HG02943 (cell line): ENCODE results near the gene HSPA1L.
"Not testable (repeated sequence)": the region's sequence is repeated elsewhere in the genome, so short reads cannot be mapped to it uniquely, and the experiment has no call there.

Source experiments
- ATAC-seq: cut with Tn5 transposase; IDR thresholded peaks from one replicate; pipeline ENCODE4 v1.9.1; 2021; ENCODE audit warnings: mild to moderate bottlenecking, low read depth, moderate library complexity; ENCODE audit not compliant: unreplicated experiment

HSPA1L gene

GRCh38 chr6:31817133-31817928 is 2.2 kb upstream of the HSPA1L start:
- ATAC-seq: not testable (repeated sequence)

- no peak for ATAC-seq
Observed at GRCh38 chr6:31814677-31815024, 432 bp downstream of the HSPA1L start.

- no peak for ATAC-seq
Observed at GRCh38 chr6:31813465-31813849, 1.6 kb downstream of the HSPA1L start.

GRCh38 chr6:31811645-31812044 is 3.4 kb downstream of the HSPA1L start:
- ATAC-seq: no peak

GRCh38 chr6:31808599-31808998 is 6.5 kb downstream of the HSPA1L start:
- ATAC-seq: not testable (repeated sequence)

GRCh38 chr6:31806470-31807272 is 8.4 kb downstream of the HSPA1L start, which contains the start of gene LSM2:
LSM2 (minus strand) TSS chr6:31806966; CDS start chr6:31806757, 209 bp downstream.
- ATAC-seq: peak; percentile 88

GRCh38 chr6:31805939-31806469 is 9.1 kb downstream of the HSPA1L start:
- ATAC-seq: peak; percentile 20

GRCh38 chr6:31801031-31801927 is 13.8 kb downstream of the HSPA1L start:
- ATAC-seq: not testable (repeated sequence)

- no peak for ATAC-seq
Observed at GRCh38 chr6:31799781-31800180, 15.3 kb downstream of the HSPA1L start.

- ATAC-seq: no peak
Observed at GRCh38 chr6:31797588-31797987, 17.5 kb downstream of the HSPA1L start.

- ATAC-seq: no peak
Observed at GRCh38 chr6:31796993-31797385, 18.1 kb downstream of the HSPA1L start.

- ATAC-seq: peak; percentile 73
Observed at GRCh38 chr6:31795616-31796298, 19.3 kb downstream of the HSPA1L start, which contains the start of gene VARS1. VARS1 (minus strand) TSS chr6:31795752; CDS start chr6:31795217, 535 bp downstream.

- ATAC-seq: no peak
Observed at GRCh38 chr6:31794866-31795615, 20.0 kb downstream of the HSPA1L start.

- ATAC-seq: no peak
Observed at GRCh38 chr6:31794294-31794865, 20.7 kb downstream of the HSPA1L start.

- ATAC-seq: not testable (repeated sequence)
Observed at GRCh38 chr6:31793927-31794245, 21.2 kb downstream of the HSPA1L start.

GRCh38 chr6:31792761-31793171 is 22.3 kb downstream of the HSPA1L start:
- ATAC-seq: no peak

GRCh38 chr6:31792090-31792374 is 23.1 kb downstream of the HSPA1L start:
- no peak for ATAC-seq

GRCh38 chr6:31791324-31792089 is 23.6 kb downstream of the HSPA1L start:
- no peak for ATAC-seq
